GM19455 (cell line): Measurements from ENCODE around the gene MCRS1.
"Not testable (repeated sequence)": the region's sequence is repeated elsewhere in the genome, so short reads cannot be mapped to it uniquely, and the experiment has no call there.

Source experiments
- ATAC-seq: cut with Tn5 transposase; IDR thresholded peaks from one replicate; pipeline ENCODE4 v1.9.1; 2021; ENCODE audit not compliant: unreplicated experiment

MCRS1 gene

DNA sequence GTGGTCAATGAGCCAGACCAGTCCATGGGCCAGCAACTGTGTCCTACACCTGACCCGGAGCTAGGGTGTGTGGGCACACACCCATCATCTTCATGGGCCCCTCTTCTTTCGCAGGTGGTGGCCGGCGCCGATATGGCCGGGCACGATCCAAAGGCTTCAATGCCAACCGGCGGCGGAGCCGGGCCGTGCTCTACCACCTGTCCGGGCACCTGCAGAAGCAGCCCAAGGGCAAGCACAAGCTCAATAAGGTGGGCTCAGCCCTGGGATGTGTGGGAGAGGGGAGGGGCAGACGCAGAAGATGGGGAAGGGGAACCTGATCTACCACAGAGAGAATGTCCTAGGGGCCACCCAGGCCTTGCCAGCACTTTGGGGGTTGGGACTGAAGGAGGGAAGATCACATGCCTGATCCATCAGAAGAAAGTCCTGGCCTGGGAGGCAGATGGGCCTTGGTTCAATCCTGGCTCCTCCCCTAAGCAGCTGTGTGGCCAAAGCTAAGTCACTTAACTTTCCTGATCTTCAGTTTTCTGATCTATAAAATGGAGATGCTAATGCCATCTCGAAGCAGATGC lies 25.3 kb downstream of the MCRS1 start:
- ATAC-seq: no peak

GRCh38 chr12:49541911-49542505 lies 25.9 kb downstream of the MCRS1 start:
- ATAC-seq: no peak

DNA sequence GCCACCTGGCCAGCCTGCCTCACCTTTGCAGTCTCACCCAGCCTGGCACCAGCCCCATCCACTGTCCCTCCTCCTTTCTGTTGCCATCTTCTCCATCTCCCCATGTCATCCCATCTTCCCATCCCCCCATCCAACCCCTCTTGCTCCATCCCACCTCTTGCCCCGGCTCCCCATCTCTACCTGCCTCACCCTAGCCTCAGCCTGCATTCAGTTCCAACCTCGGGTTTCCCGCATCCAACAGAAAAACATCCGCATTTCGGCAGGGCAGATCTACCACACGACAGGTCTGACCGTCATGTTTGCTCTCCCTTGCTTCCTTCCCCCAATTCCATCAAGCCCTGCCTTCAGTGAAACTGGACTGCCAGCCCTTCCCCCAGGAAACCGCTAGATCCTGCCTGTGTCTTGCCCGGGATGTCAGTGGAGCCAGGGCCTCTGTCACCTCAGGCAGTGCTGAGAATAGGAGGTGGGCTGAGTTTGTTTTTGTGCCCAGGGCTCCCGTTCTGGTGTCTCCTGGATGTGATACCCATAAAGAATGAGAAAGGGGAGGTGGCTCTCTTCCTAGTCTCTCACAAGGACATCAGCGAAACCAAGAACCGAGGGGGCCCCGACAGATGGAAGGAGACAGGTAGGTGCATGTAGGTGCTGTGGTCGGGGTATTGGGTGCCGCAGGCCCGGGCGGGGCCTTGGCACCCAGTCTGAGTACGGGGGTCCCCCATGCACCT lies 26.6 kb downstream of the MCRS1 start:
- no peak for ATAC-seq

DNA sequence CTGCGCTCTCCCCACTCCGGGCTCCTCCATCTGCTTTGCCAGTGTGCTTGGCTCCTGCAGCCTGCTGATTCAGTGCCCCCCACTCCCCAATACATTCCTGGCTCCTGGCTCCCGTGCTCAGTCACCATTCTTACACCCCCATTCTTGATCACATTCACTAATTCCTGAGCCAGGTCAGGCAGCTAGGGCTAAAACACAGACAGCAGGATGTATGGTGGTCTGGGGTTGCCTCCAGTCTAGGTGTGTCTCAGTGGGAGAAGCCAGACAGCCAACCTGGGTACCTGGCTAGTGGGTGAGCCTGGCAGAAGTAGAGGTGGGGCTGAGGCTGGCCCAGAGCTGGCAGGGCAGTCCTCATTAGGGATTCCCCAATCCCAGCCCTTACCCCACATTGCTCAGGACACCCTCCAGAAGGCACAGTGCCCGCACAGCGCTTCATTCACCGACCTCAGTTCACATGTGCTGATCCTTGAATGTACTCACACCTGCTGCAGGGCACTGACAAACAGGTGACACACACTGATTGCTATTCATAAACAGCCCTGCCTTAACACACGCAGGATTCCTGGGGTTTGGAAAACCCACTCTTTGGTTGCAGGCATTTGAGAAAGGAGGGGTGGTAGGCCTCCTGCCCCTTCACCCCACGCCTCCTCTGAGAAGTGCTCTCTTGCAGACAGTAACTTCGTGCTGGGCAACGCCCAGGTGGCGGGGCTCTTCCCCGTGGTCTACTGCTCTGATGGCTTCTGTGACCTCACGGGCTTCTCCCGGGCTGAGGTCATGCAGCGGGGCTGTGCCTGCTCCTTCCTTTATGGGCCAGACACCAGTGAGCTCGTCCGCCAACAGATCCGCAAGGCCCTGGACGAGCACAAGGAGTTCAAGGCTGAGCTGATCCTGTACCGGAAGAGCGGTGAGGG lies 27.5 kb downstream of the MCRS1 start:
- no peak for ATAC-seq

DNA sequence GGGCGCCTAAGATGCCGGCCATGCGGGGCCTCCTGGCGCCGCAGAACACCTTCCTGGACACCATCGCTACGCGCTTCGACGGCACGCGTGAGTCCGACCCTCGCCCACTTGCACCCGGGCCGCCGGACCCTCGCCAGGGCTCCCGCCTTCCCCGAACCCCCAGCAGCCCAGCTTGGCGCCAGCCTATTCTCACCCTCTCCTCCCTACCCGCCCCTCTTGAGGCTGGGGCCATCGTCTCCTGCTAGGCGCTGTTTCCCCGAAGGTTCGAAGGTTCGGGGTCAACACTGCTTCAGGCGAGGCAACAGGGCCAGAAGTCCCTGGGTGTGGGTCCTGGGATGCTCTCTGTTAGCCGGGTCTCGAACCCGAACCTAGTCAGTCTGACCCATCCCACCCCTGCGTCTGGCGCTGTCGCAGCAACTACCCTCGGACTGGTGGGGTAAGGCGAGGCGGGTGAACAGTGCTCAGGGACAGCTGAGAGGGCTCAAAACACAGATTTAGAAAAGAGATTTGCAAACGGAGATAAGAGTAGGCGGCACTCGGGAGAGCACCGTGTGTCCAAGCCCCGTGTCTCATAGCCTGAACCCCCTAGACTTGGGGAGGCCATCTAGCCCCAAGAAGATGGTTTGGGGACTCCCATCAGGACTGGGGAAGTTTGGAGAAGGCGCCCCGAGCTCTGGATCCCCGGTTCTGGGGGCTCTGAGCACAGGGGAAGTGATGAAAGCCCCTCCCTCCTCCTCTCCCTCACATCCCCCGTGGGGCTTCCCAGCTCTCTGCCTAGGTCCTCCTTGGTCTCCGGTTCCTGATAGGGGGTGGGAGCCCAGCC lies 28.3 kb downstream of the MCRS1 start:
- no peak for ATAC-seq

DNA sequence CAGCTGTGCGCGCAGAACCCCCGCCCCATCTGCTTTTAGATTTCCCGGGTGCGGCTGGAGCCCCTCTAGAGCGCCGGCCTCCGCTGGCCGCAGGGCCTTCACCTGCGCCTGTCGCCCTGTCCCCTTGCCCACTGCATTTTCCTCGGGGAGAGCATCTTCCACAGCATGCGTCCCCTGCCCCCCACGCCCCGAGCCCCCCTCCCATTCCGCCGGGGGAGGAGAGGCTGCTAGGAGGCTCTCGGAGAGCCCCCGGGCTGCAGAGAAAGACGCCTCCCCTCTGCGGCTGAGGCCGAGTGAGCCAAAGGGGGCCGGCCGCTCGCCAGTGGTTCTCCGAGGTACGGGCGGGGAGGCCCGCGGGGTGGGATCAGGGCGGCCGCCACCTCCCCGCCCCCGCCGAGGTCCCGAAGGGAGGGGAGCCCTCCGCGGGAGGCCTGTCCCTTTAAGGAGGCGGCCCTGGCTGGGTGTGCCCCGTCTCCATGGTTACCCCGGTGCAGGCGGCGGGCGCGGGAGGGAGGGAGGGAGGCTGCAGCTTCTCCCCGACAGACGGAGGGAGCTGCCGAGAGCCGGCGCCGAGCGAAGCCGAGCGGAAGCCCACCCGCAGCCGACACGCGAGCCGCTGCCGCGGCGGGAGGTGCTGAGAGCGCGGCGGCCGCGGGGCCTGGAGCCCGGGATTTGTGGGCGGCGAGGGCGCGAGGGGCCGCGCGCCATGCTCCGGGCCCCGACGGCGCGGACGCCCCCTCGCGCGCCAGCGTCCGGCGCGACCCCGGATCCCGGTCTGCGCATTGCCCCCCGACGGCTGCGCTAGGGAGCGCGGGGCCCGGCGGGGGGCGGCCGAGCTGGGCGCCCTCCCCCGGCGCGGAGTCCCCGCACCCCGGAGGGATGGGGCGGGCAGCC lies 29.2 kb downstream of the MCRS1 start, which contains the start of gene KCNH3:
KCNH3 (plus strand) TSS at position 521 of the 894 bp plus-strand sequence. CDS start 387 bp downstream, outside the sequence.
- peak; percentile 51 for ATAC-seq

DNA sequence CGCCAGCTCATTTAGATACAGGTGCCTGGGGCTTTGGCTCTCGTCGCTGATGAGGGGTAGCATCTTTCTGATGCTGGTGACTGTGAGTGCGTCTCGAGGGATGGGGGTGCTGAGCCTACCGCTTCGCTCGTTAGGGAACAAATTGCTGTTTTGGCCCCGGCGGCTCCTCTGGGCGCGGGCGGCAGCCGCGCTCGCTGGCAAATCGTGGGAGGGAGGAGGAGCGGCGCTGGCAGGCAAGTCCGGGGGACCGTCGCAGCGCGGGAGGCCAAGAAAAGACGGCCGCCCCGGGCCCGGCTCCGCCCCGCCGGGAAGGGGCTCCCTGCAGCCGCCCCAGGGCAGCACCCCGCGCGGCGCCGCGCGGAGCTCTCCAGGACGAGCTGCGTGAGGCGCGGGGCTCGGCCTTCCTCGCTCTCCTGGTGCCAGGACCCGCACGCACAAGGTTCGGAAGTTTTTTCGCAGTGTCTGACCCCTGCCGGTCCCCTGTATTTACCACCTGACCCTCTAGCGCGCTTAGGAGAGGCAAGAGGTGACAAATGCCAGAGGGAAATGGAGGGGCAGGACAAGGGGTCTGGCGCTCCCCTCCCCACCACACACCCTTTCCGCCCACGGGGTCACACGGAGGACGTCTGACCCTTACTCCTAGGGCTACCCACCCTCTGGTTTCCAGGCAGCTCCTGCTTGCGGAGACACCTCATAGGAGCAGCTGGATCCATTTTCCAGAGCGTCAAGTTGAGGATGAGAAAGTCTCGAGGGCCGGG lies 30.0 kb downstream of the MCRS1 start:
- no peak for ATAC-seq

- ATAC-seq: no peak
Observed at GRCh38 chr12:49537231-49537751, 30.7 kb downstream of the MCRS1 start.

GRCh38 chr12:49536526-49537071 lies 31.3 kb downstream of the MCRS1 start:
- no peak for ATAC-seq

DNA sequence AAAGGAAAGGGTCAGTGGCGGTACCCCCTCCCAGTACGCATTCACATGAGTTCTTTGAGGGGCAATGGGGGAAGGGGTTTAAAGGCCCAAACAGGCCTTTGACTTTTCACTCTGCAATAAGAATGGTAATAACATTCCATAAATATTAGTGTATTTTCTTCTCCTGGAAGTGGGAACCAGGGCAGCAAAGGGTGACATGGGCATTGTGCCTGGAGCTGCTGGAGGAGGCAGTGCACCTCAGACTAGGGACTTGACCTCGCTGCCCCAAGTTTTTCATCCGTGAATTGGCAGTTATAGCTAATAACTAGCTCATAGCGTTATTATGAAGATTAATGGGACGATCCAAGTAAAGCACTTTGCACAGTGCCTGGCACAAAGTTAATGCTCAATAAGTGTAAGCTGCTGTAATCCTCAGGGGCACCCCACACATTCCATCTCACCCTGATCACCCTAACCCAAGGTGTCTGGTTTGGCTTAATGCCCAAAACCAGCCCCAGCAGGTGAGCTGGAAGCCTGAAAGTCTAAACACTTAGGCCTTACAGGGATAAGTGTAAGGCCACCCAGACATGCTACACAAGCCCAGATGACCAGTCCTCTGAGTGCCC lies 31.9 kb downstream of the MCRS1 start:
- no peak for ATAC-seq

- no peak for ATAC-seq
Observed at GRCh38 chr12:49534731-49535278, 33.1 kb downstream of the MCRS1 start.

GRCh38 chr12:49534122-49534521 lies 33.8 kb downstream of the MCRS1 start:
- ATAC-seq: not testable (repeated sequence)

- no peak for ATAC-seq
Observed at GRCh38 chr12:49533331-49533730, 34.6 kb downstream of the MCRS1 start.

DNA sequence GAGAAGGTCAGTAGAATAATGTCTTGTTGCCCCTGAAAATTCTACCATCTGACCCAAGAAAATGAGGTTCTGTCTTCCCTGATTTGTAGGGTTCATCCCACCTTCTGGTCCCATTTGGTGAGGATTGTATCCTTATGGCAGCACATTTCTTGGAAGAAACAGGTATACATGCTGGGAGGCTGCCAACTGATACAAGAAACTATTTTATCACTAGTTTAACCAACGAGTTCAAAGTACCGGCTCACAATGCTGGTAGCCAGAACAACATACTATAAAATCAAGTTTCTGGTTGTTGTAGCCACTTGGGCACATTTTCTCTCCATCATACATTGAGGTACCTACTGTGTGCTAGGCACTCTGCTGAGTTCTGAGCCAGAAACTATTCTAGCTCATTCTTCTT lies 36.2 kb downstream of the MCRS1 start:
- ATAC-seq: no peak

DNA sequence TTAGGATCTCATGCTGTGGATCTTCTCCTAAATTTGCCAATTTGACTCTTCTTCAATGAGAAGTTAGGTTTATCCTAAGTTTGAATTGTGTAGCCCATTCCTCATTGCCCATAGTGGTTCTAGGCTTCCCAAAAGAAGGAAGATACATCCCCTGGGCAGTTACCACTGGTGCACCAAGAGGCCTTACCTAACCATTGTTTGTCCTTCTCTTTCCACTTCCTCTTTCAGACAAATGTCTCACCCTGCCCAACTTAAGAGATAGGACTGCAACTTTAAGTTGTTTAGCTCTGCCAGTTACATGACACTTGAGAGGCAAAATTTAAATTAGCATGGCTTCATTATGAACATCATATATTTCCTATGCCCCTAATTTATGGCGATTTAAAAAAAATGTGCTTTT lies 38.5 kb downstream of the MCRS1 start:
- ATAC-seq: no peak

DNA sequence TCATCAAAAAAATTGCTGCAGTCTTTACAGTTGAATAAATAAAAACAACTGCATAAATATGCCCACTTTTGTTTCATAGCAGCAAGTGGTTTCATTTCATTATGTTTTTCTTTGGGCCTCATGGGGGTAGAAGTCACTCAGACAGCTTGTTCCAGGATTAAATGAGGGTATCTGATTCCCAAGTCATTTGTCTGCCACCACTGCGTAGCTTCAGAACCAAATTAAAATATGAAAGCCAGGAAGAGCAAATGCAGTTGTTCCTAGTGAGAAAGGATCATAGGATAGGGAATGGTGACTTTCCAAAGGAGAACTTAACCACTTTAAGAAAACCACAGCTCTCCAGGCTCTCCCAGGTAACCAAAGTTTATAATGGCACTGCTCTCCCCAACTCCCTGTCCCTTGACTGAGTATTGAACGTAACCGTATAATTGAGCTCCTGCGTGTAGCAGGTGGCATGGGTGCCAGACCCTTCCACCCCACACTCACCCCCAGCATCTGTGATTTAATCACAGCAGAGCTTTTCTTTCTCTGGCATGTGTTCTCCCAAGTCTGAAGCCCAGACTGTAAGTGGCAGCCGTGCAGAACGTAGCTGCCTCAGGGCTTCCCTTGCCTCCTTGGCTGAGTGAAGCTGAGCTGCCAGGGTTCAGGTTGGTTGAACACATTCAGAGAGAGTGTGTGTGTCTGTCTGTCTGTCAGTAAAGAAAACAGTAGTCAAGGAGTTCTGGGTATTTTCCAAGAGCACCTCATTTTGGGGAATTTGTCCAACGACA lies 40.4 kb downstream of the MCRS1 start:
- ATAC-seq: no peak

- no peak for ATAC-seq
Observed at GRCh38 chr12:49525942-49526341, 42.0 kb downstream of the MCRS1 start.
